Suprapubic skin (tissue), 4 donors: ENCODE measurements around the gene ARHGAP12.
"Not testable (repeated sequence)": the region's sequence is repeated elsewhere in the genome, so short reads cannot be mapped to it uniquely, and the experiment has no call there.

Experiments
- CTCF ChIP-seq, 2 donors: fragments of 200-600 bp in 1 of 2; fragments of 450-650 bp in 1 of 2; sonication (generic) in 1 of 2; IDR thresholded peaks; one replicate each; pipeline ENCODE4 v1.5.1; 2016 to 2019; ENCODE audit warnings: antibody characterized with exemption in 2 of 2, mild to moderate bottlenecking in 1 of 2, moderate library complexity in 1 of 2
- POLR2A ChIP-seq, 2 donors: fragments of 450-650 bp; IDR thresholded peaks; one replicate each; pipeline ENCODE4 v1.6.1; 2017; ENCODE audit warnings: antibody characterized with exemption in 2 of 2, mild to moderate bottlenecking in 2 of 2, moderate library complexity in 2 of 2
- POLR2AphosphoS5 ChIP-seq, 3 donors: sonication (generic); formaldehyde crosslinking; IDR thresholded peaks; one replicate each; pipeline ENCODE4 v1.6.1; 2017; ENCODE audit warnings: antibody characterized with exemption in 3 of 3

- TF ChIP-seq CTCF, POLR2AphosphoS5, POLR2A (IDR thresholded peaks at IDR 0.05): not testable (repeated sequence)
Measured at GRCh38 chr10:31895722-31896121, 32.9 kb downstream of the ARHGAP12 start.
